Peyer's patch (tissue), 4 donors: ENCODE data around the gene PPARA. TPM values are rescaled to one million over a fixed set of nuclear protein-coding genes. Genes with fewer than 3 reads are reported as not detected.
"Not testable (repeated sequence)": the region's sequence is repeated elsewhere in the genome, so short reads cannot be mapped to it uniquely, and the experiment has no call there.

Source experiments
- DNase-seq, 3 donors: peaks; one replicate each; pipeline ENCODE4 v3.0.0-alpha.2; 2017 to 2019
- H3K27ac ChIP-seq, 4 donors: fragments of 200-600 bp; sonication (generic); one replicate each; pipeline ENCODE4 v1.5.1; 2016 to 2019
- H3K27me3 ChIP-seq, 2 donors: fragments of 200-600 bp; sonication (generic); one replicate each; pipeline ENCODE4 v1.5.1; 2019
- H3K36me3 ChIP-seq, 3 donors: fragments of 200-600 bp; sonication (generic); one replicate each; pipeline ENCODE4 v1.5.1; 2016 to 2019
- H3K4me1 ChIP-seq, 4 donors: fragments of 200-600 bp; sonication (generic); one replicate each; pipeline ENCODE4 v1.5.1; 2016 to 2019
- H3K4me3 ChIP-seq, 4 donors: fragments of 200-600 bp; sonication (generic); 1 replicate in 3 of 4; 2 replicates in 1 of 4; pipeline ENCODE4 v1.5.1; 2016 to 2019; ENCODE audit warnings: mild to moderate bottlenecking in 1 of 4
- H3K9me3 ChIP-seq, 4 donors: fragments of 200-600 bp; sonication (generic); one replicate each; pipeline ENCODE4 v1.5.1; 2016 to 2019; ENCODE audit warnings: mild to moderate bottlenecking in 1 of 4
- CTCF ChIP-seq, 6 experiments: fragments of 450-650 bp in 4 of 6; fragments of 200-600 bp in 2 of 6; sonication (generic) in 1 of 6; IDR thresholded peaks; one replicate each; pipeline ENCODE4 v1.5.1; 2017 to 2019; ENCODE audit warnings: antibody characterized with exemption in 6 of 6, mild to moderate bottlenecking in 3 of 6, moderate library complexity in 1 of 6
- POLR2A ChIP-seq, 2 donors: fragments of 450-650 bp; IDR thresholded peaks; one replicate each; pipeline ENCODE4 v1.5.1; 2017; ENCODE audit warnings: antibody characterized with exemption in 2 of 2, mild to moderate bottlenecking in 2 of 2, moderate library complexity in 2 of 2
- total RNA-seq, 4 donors: library from RNA; depleted of rRNA; stranded (reverse); fragments of >200 nt; gene quantifications; one replicate each; pipeline ENCODE4 v1.1.0, GENCODE V29; 2016

PPARA gene
- total RNA-seq, 4 donors from 2014 or later: 21.5 to 231 (median 189) TPM

GRCh38 chr22:46264520-46264919 lies 114.2 kb downstream of the PPARA start:
- not testable (repeated sequence) for H3K9me3 ChIP-seq, H3K4me3 ChIP-seq, H3K36me3 ChIP-seq, H3K27me3 ChIP-seq
- Histone ChIP-seq H3K27ac (peak overlapping the region in 3 of 4 donors; percentile 15 to 75 (median 47)), H3K4me1 (peaks cover 0 to 35% (median 2%) of the 10 kb centered on the region in 4 donors)
- TF ChIP-seq POLR2A (IDR thresholded peaks at IDR 0.05): peak in 1 of 2 donors; percentile 52
- peak in 2 of 3 donors; percentile 64 to 76 for DNase-seq

GRCh38 chr22:46265627-46266026 lies 115.3 kb downstream of the PPARA start:
- not testable (repeated sequence) for H3K9me3 ChIP-seq, H3K4me3 ChIP-seq, H3K36me3 ChIP-seq, H3K27ac ChIP-seq, H3K27me3 ChIP-seq
- DNase-seq: peak in 1 of 3 donors; percentile 15
- H3K4me1 ChIP-seq: peaks cover 0 to 35% (median 2%) of the 10 kb centered on the region in 4 donors

- peak; percentile 77 to 90 for TF ChIP-seq POLR2A (IDR thresholded peaks at IDR 0.05)
- TF ChIP-seq CTCF (IDR thresholded peaks at IDR 0.05): no peak
- H3K36me3 ChIP-seq: peaks cover 0 to 23% (median 0%) of the 10 kb centered on the region in 3 donors
- peak within 1 kb of the TSS; percentile 75 to 89 (median 82) for H3K27ac ChIP-seq
- H3K4me1 ChIP-seq: peaks cover 0 to 35% (median 2%) of the 10 kb centered on the region in 4 donors
- no peaks in the 10 kb centered on the region for H3K9me3 ChIP-seq
- DNase-seq: peak; percentile 68 to 96 (median 93)
- H3K27me3 ChIP-seq: no peaks in the 10 kb centered on the region
- H3K4me3 ChIP-seq: peak within 1 kb of the TSS; percentile 55 to 73 (median 67)
Measured at GRCh38 chr22:46267431-46268279, 117.3 kb downstream of the PPARA start, which contains the start of gene TTC38. TSS of gene TTC38 (plus strand) at chr22:46268008. CDS start at chr22:46268040, 32 bp downstream.

GRCh38 chr22:46269564-46269963 lies 119.2 kb downstream of the PPARA start:
- no peaks in the 10 kb centered on the region for H3K27me3 ChIP-seq
- H3K4me3 ChIP-seq: peak overlapping the region in 2 of 4 donors; percentile 62 to 72
- peak overlapping the region in 3 of 4 donors; percentile 8 to 89 (median 87) for H3K27ac ChIP-seq
- H3K36me3 ChIP-seq: peaks cover 0 to 42% (median 0%) of the 10 kb centered on the region in 3 donors
- TF ChIP-seq CTCF (IDR thresholded peaks at IDR 0.05): no peak
- no peaks in the 10 kb centered on the region for H3K9me3 ChIP-seq
- H3K4me1 ChIP-seq: peaks cover 0 to 20% (median 2%) of the 10 kb centered on the region in 4 donors
- DNase-seq: peak in 2 of 3 donors; percentile 40 to 49

GRCh38 chr22:46272196-46272595 lies 121.9 kb downstream of the PPARA start:
- Histone ChIP-seq H3K36me3 (peaks cover 0 to 66% (median 0%) of the 10 kb centered on the region in 3 donors), H3K9me3 (no peaks in the 10 kb centered on the region), H3K4me1 (peaks cover 0 to 16% (median 2%) of the 10 kb centered on the region in 4 donors), H3K27me3 (no peaks in the 10 kb centered on the region), H3K27ac (no peak overlapping the region), H3K4me3 (no peak overlapping the region)
- no peak for TF ChIP-seq CTCF (IDR thresholded peaks at IDR 0.05)
- no peak for TF ChIP-seq POLR2A (IDR thresholded peaks at IDR 0.05)
- DNase-seq: peak in 2 of 3 donors; percentile 31

GRCh38 chr22:46272762-46273431 lies 122.6 kb downstream of the PPARA start:
- no peak overlapping the region for H3K27ac ChIP-seq
- TF ChIP-seq POLR2A (IDR thresholded peaks at IDR 0.05) (no peak), CTCF (IDR thresholded peaks at IDR 0.05) (no peak)
- no peaks in the 10 kb centered on the region for H3K9me3 ChIP-seq
- peaks cover 0 to 73% (median 0%) of the 10 kb centered on the region in 3 donors for H3K36me3 ChIP-seq
- H3K4me3 ChIP-seq: no peak overlapping the region
- no peaks in the 10 kb centered on the region for H3K27me3 ChIP-seq
- H3K4me1 ChIP-seq: peaks cover 0 to 14% (median 0%) of the 10 kb centered on the region in 4 donors
- DNase-seq: peak in 2 of 3 donors; percentile 34 to 42
